H1 (cell line): ENCODE measurements around the gene PLAC9.

Experiments
- ATF2 ChIP-seq: IDR thresholded peaks from 2 replicates; pipeline ENCODE4 v1.6.1; 2012; ENCODE audit warnings: low read length, inconsistent platforms
- ATF3 ChIP-seq: IDR thresholded peaks from 2 replicates; pipeline ENCODE4 v1.6.1; 2011; ENCODE audit warnings: low read depth, mild to moderate bottlenecking, low read length; ENCODE audit not compliant: insufficient read depth
- CBX8 ChIP-seq: fragments of 300-800, 300-1000 bp; sonication (generic); IDR thresholded peaks from 2 replicates; pipeline ENCODE4 v1.7.1; 2016; ENCODE audit warnings: low read depth, low read length, borderline replicate concordance
- CHD2 ChIP-seq: IDR thresholded peaks from 2 replicates; pipeline ENCODE4 v1.6.1; 2012; ENCODE audit warnings: low read length, improper control_type of control experiment
- CTCF ChIP-seq, 3 experiments: IDR thresholded peaks; 1 replicate in 2 of 3; 2 replicates in 1 of 3; pipeline versions ENCODE4 v1.5.1 to v1.6.1; 2011; ENCODE audit warnings: low read length in 3 of 3, mild to moderate bottlenecking in 3 of 3, inconsistent platforms in 2 of 3, low read depth in 1 of 3, moderate library complexity in 1 of 3; ENCODE audit not compliant: insufficient read depth in 1 of 3; ENCODE audit errors: control extremely low read depth in 1 of 3
- EP300 ChIP-seq, 2 experiments: IDR thresholded peaks; 1 replicate in 1 of 2; 2 replicates in 1 of 2; pipeline ENCODE4 v1.6.1; 2011 to 2012; ENCODE audit warnings: low read depth in 2 of 2, low read length in 2 of 2, mild to moderate bottlenecking in 2 of 2, borderline replicate concordance in 1 of 2, inconsistent platforms in 1 of 2, moderate library complexity in 1 of 2
- JUN ChIP-seq: IDR thresholded peaks from 2 replicates; pipeline ENCODE4 v1.6.1; 2011; ENCODE audit warnings: low read depth, mild to moderate bottlenecking, improper control_type of control experiment, low read length
- JUND ChIP-seq: IDR thresholded peaks from 2 replicates; pipeline ENCODE4 v1.6.1; 2011; ENCODE audit warnings: mild to moderate bottlenecking, improper control_type of control experiment, low read length
- POLR2AphosphoS5 ChIP-seq: IDR thresholded peaks from 2 replicates; pipeline ENCODE4 v1.6.1; 2011; ENCODE audit warnings: low read depth, low read length
- RAD21 ChIP-seq, 2 experiments: IDR thresholded peaks in 1 of 2; conservative IDR thresholded peaks in 1 of 2; 2 replicates each; pipeline ENCODE4 v1.6.1; 2011; ENCODE audit warnings: low read depth in 2 of 2, low read length in 2 of 2, improper control_type of control experiment in 1 of 2, inconsistent platforms in 1 of 2, mild to moderate bottlenecking in 1 of 2, moderate library complexity in 1 of 2
- SP2 ChIP-seq: IDR thresholded peaks from 2 replicates; pipeline ENCODE4 v1.6.1; 2012; ENCODE audit warnings: mild to moderate bottlenecking, low read length, inconsistent platforms
- SUZ12 ChIP-seq: fragments of 200-600 bp; sonication (generic); IDR thresholded peaks from 2 replicates; pipeline ENCODE4 v1.6.1; 2012; ENCODE audit warnings: mild to moderate bottlenecking, inconsistent platforms, low read length, moderate library complexity, mixed read lengths
- ZNF274 ChIP-seq: IDR thresholded peaks from 2 replicates; pipeline ENCODE4 v1.7.0; 2012; ENCODE audit warnings: low read length, borderline replicate concordance; ENCODE audit errors: extremely low read depth

GRCh38 chr10:80140251-80140650, 7.7 kb downstream of the PLAC9 start:
- TF ChIP-seq EP300 (IDR thresholded peaks at IDR 0.05; ENCODE audit: borderline replicate concordance in 1 of 2, low read depth in 2 of 2, low read length in 2 of 2) (no peak), CHD2 (no peak), CTCF (IDR thresholded peaks at IDR 0.05; ENCODE audit: control extremely low read depth in 1 of 3, insufficient read depth in 1 of 3, low read depth in 1 of 3, low read length in 3 of 3) (no peak), ATF2 (no peak), JUN (no peak), CBX8 (no peak), POLR2AphosphoS5 (no peak), ATF3 (no peak), SP2 (no peak), SUZ12 (no peak), ZNF274 (no peak), JUND (no peak), RAD21 (IDR thresholded peaks at IDR 0.05 in 1 of 2, conservative IDR thresholded peaks at IDR 0.05 in 1 of 2; ENCODE audit: low read depth in 2 of 2, low read length in 2 of 2) (no peak)
